ENCODE measurements around the gene TKT. TPM values are rescaled to one million over a fixed set of nuclear protein-coding genes. Genes with fewer than 3 reads are reported as not detected.

Gene TKT
- total RNA-seq, 1 donor from 2014 or later: 315 TPM

GRCh38 chr3:53225651-53226050 lies 30.2 kb downstream of the TKT start:
- DNase-seq (ENCODE audit: low read depth in 2 of 2): no peak

GRCh38 chr3:53225181-53225580 lies 30.6 kb downstream of the TKT start:
- no peak for DNase-seq (ENCODE audit: low read depth in 2 of 2)

GRCh38 chr3:53224536-53224935 lies 31.3 kb downstream of the TKT start:
- DNase-seq (ENCODE audit: low read depth in 2 of 2): no peak

GRCh38 chr3:53224026-53224425 lies 31.8 kb downstream of the TKT start:
- no peak for DNase-seq (ENCODE audit: low read depth in 2 of 2)

- DNase-seq (ENCODE audit: low read depth in 2 of 2): no peak
These were observed 32.3 kb downstream of the TKT start for GRCh38 chr3:53223541-53223966.

GRCh38 chr3:53223025-53223424 lies 32.8 kb downstream of the TKT start:
- DNase-seq (ENCODE audit: low read depth in 2 of 2): no peak

GRCh38 chr3:53222183-53222901 lies 33.5 kb downstream of the TKT start:
- DNase-seq (ENCODE audit: low read depth in 2 of 2): no peak

- DNase-seq (ENCODE audit: low read depth in 2 of 2): no peak
These were observed 34.0 kb downstream of the TKT start for GRCh38 chr3:53221827-53222182.

GRCh38 chr3:53221345-53221744 lies 34.5 kb downstream of the TKT start:
- no peak for DNase-seq (ENCODE audit: low read depth in 2 of 2)

GRCh38 chr3:53219895-53220483 lies 35.8 kb downstream of the TKT start:
- DNase-seq (ENCODE audit: low read depth in 2 of 2): peak; percentile 67 to 81

- no peak for DNase-seq (ENCODE audit: low read depth in 2 of 2)
These were observed 37.7 kb downstream of the TKT start for GRCh38 chr3:53218131-53218530.

GRCh38 chr3:53217175-53217574 lies 38.6 kb downstream of the TKT start:
- no peak for DNase-seq (ENCODE audit: low read depth in 2 of 2)

GRCh38 chr3:53216723-53217122 lies 39.1 kb downstream of the TKT start:
- DNase-seq (ENCODE audit: low read depth in 2 of 2): no peak

- DNase-seq (ENCODE audit: low read depth in 2 of 2): no peak
These were observed 40.0 kb downstream of the TKT start for GRCh38 chr3:53215816-53216215.

GRCh38 chr3:53213276-53213675 lies 42.5 kb downstream of the TKT start:
- no peak for DNase-seq (ENCODE audit: low read depth in 2 of 2)

- DNase-seq (ENCODE audit: low read depth in 2 of 2): peak in 1 of 2 donors; percentile 31
These were observed 43.8 kb downstream of the TKT start for GRCh38 chr3:53211706-53212702.

- DNase-seq (ENCODE audit: low read depth in 2 of 2): no peak
These were observed 53.3 kb downstream of the TKT start for GRCh38 chr3:53202331-53203015.

- no peak for DNase-seq (ENCODE audit: low read depth in 2 of 2)
These were observed 55.0 kb downstream of the TKT start for GRCh38 chr3:53200501-53201498.

- no peak for DNase-seq (ENCODE audit: low read depth in 2 of 2)
These were observed 56.0 kb downstream of the TKT start for GRCh38 chr3:53199834-53200233.

- no peak for DNase-seq (ENCODE audit: low read depth in 2 of 2)
These were observed 56.8 kb downstream of the TKT start for GRCh38 chr3:53198996-53199395.

All from dermis microvascular lymphatic vessel endothelial cell (primary cell).